ENCODE data around the gene MAEA. TPM values are rescaled to one million over a fixed set of nuclear protein-coding genes. Genes with fewer than 3 reads are reported as not detected.

Gene MAEA
- total RNA-seq, 4 donors from 2014 or later: 33.1 to 60.1 (median 50.5) TPM

GRCh38 chr4:1316537-1317168 is 27.0 kb downstream of the MAEA start:
- TF ChIP-seq CTCF (IDR thresholded peaks at IDR 0.05; ENCODE audit: low read depth): no peak

- TF ChIP-seq CTCF (IDR thresholded peaks at IDR 0.05; ENCODE audit: low read depth): no peak
Observed at GRCh38 chr4:1317177-1318045, 27.7 kb downstream of the MAEA start.

GRCh38 chr4:1318046-1318375 is 28.3 kb downstream of the MAEA start:
- no peak for TF ChIP-seq CTCF (IDR thresholded peaks at IDR 0.05; ENCODE audit: low read depth)

GRCh38 chr4:1318488-1319213 is 29.0 kb downstream of the MAEA start:
- TF ChIP-seq CTCF (IDR thresholded peaks at IDR 0.05; ENCODE audit: low read depth): no peak

- no peak for TF ChIP-seq CTCF (IDR thresholded peaks at IDR 0.05; ENCODE audit: low read depth)
Observed at GRCh38 chr4:1321486-1321885, 31.8 kb downstream of the MAEA start.

- TF ChIP-seq CTCF (IDR thresholded peaks at IDR 0.05; ENCODE audit: low read depth): no peak
Observed at GRCh38 chr4:1321946-1322650, 32.4 kb downstream of the MAEA start.
